A673 (cell line): Measurements from ENCODE around the gene VPS51. TPM values are rescaled to one million over a fixed set of nuclear protein-coding genes. Genes with fewer than 3 reads are reported as not detected.

ENCODE experiments used
- BruUV-seq: library from RNA; stranded (reverse); fragments of 400-500 nt; replicated peaks from 2 replicates; lab custom pipeline; 2021; lab: Mats Ljungman, UMichigan
- CTCF ChIA-PET: fragments of 300-600 bp; sonication (Branson Sonifier 250); formaldehyde crosslinking; loops from one replicate; lab custom pipeline; 2022; ENCODE audit warnings: antibody characterized with exemption; lab: Charles Lee
- POLR2A ChIA-PET: fragments of 300-600 bp; sonication (Branson Sonifier 250); formaldehyde crosslinking; loops from one replicate; lab custom pipeline; 2022; ENCODE audit warnings: antibody characterized with exemption; ENCODE audit not compliant: low non-redundant PET; lab: Charles Lee
- DNase-seq: peaks from one replicate; pipeline ENCODE4 v3.0.0-alpha.2; 2015; ENCODE audit warnings: low spot score
- H3K27ac ChIP-seq: fragments of 200-600 bp; sonication (generic); 2 replicates; pipeline ENCODE4 v1.5.1; 2016; ENCODE audit warnings: mixed run types, low read depth, mild to moderate bottlenecking, mixed read lengths, antibody characterized with exemption, low read length; ENCODE audit not compliant: poor library complexity, severe bottlenecking
- H3K27me3 ChIP-seq: fragments of 200-600 bp; sonication (generic); replicated peaks from 2 replicates; pipeline ENCODE4 v1.6.1; 2017; ENCODE audit warnings: mixed run types, low read depth, mild to moderate bottlenecking, mixed read lengths, antibody characterized with exemption, low read length; ENCODE audit not compliant: insufficient read depth, poor library complexity
- H3K36me3 ChIP-seq: fragments of 200-600 bp; sonication (generic); 2 replicates; pipeline ENCODE4 v1.6.1; 2016; ENCODE audit warnings: mixed run types, mild to moderate bottlenecking, mixed read lengths, antibody characterized with exemption, low read length; ENCODE audit not compliant: insufficient read depth, poor library complexity, severe bottlenecking
- H3K4me1 ChIP-seq: fragments of 200-600 bp; sonication (generic); 2 replicates; pipeline ENCODE4 v1.6.1; 2017; ENCODE audit warnings: mixed run types, mild to moderate bottlenecking, mixed read lengths, antibody characterized with exemption, low read length; ENCODE audit not compliant: insufficient read depth, poor library complexity, severe bottlenecking
- H3K4me3 ChIP-seq: fragments of 200-600 bp; sonication (generic); 2 replicates; pipeline ENCODE4 v1.5.1; 2016; ENCODE audit warnings: low read depth, mixed run types, mild to moderate bottlenecking, mixed read lengths, low read length; ENCODE audit not compliant: poor library complexity, severe bottlenecking
- H3K9me3 ChIP-seq: fragments of 200-600 bp; sonication (generic); 2 replicates; pipeline ENCODE4 v1.6.1; 2016; ENCODE audit warnings: mixed run types, low read depth, mild to moderate bottlenecking, mixed read lengths, antibody characterized with exemption, low read length; ENCODE audit not compliant: poor library complexity, severe bottlenecking
- EZH2 ChIP-seq: fragments of 200-600 bp; sonication (generic); IDR thresholded peaks from 2 replicates; pipeline ENCODE4 v1.6.1; 2017; ENCODE audit warnings: borderline replicate concordance, low read depth, mild to moderate bottlenecking, mixed read lengths, antibody characterized with exemption, low read length; ENCODE audit not compliant: poor library complexity, severe bottlenecking
- intact Hi-C: fragments of 100-400 bp; cut with micrococcal nuclease; formaldehyde crosslinking; loops from one replicate; pipeline ENCODE4 v1.10.0; 2022; ENCODE audit not compliant: unreplicated experiment
- total RNA-seq: library from RNA; stranded (reverse); gene quantifications from 2 replicates; pipeline ENCODE4 v1.2.3, GENCODE V29; 2021
- TF ChIP-seq, protein P1 (sequence below): fragments of 300-800, 200-600 bp; sonication (generic); conservative IDR thresholded peaks from 2 replicates; pipeline ENCODE4 v1.5.1; 2017; ENCODE audit warnings: low read depth, mild to moderate bottlenecking, antibody characterized with exemption, low read length, moderate library complexity, mixed read lengths

VPS51 gene
- total RNA-seq, 1 experiment from 2014 or later = 125 TPM

DNA sequence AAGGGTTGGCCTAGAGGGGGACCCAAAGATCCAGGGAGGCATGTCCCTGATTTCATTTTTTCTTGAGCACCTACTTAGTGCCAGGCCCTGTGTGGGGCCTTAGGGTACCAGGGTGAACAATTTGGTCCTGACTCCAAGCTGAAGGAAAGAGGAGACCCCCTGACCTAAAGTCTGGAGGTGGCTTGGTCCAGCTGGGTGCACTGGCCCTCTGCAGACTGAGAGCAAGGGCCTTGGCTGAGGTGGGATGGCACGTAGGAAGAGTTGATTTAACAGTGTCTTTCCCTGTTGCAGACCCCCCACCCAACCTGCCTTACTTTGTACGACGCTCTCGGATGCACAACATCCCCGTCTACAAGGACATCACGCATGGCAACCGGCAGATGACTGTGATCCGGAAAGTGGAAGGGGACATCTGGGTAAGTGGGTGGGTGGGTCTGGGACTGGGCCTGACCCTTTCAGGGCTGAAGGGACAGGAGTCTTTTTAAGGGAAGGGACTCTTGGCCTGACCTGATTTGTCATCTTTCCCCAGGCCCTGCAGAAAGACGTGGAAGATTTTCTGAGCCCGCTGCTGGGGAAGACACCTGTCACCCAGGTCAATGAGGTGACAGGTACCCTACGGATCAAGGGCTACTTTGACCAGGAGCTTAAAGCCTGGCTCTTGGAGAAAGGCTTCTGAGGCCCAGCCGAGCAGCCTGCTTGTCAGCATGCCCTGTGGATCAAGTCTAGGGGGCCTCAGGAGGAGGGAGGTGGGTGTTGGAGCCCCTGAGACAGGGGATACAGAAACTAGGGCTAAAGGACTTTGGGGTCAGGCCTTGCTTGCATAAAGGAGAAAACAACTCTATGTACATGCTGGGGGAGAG is 29.4 kb downstream of the VPS51 start:
- DNase-seq = no peak
- ChIA-PET CTCF (no interaction called here), POLR2A (no interaction called here)
- Histone ChIP-seq H3K36me3 (peaks cover 64% of the 10 kb centered on the region), H3K4me1 (peaks cover 10% of the 10 kb centered on the region), H3K4me3 (no peak overlapping the region), H3K27ac (no peak overlapping the region), H3K27me3 (no peaks in the 10 kb centered on the region), H3K9me3 (no peaks in the 10 kb centered on the region)
- intact Hi-C loops = no loop called here
- TF ChIP-seq EZH2 = no peak
- TF ChIP-seq, protein P1, sequence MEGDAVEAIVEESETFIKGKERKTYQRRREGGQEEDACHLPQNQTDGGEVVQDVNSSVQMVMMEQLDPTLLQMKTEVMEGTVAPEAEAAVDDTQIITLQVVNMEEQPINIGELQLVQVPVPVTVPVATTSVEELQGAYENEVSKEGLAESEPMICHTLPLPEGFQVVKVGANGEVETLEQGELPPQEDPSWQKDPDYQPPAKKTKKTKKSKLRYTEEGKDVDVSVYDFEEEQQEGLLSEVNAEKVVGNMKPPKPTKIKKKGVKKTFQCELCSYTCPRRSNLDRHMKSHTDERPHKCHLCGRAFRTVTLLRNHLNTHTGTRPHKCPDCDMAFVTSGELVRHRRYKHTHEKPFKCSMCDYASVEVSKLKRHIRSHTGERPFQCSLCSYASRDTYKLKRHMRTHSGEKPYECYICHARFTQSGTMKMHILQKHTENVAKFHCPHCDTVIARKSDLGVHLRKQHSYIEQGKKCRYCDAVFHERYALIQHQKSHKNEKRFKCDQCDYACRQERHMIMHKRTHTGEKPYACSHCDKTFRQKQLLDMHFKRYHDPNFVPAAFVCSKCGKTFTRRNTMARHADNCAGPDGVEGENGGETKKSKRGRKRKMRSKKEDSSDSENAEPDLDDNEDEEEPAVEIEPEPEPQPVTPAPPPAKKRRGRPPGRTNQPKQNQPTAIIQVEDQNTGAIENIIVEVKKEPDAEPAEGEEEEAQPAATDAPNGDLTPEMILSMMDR = no peak
- no TSS peak for BruUV-seq

DNA sequence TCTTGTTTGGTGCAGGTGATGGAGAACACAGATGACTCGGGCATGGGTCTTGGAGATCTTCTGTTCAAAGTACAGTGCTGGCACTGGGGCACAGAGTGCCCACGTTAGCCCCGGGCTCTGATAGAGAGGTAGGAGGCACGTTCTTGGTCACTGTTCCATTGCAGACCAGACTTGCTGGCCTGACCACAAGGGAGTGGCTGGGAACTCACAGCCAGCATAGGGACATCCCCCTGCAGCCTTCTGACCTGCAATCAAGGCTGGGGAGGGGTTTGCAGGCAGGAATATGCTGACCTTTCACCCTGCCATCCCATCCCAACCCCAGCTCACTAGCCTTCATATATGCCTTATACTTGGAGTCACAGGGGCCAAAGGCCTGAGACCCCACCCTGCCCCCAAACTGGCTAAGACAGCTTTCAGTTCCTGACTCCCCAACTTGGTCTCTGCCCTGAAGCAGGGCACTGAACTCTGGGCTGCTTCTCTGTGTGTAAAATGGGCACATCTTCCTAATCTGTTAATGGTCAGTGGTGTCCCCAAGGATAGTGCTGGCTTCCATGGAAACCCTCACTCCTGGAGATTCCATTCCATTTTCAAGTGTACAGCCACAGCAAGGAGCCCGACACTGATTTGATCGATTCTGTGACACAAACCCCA is 30.7 kb downstream of the VPS51 start:
- no peaks in the 10 kb centered on the region for H3K27me3 ChIP-seq
- BruUV-seq = no TSS peak
- H3K9me3 ChIP-seq = no peaks in the 10 kb centered on the region
- no peak overlapping the region for H3K27ac ChIP-seq
- H3K4me1 ChIP-seq = no peaks in the 10 kb centered on the region
- TF ChIP-seq EZH2 = no peak
- TF ChIP-seq, protein P1 = no peak
- ChIA-PET POLR2A (no interaction called here), CTCF (no interaction called here)
- peaks cover 67% of the 10 kb centered on the region for H3K36me3 ChIP-seq
- intact Hi-C loops = no loop called here
- DNase-seq = no peak
- no peak overlapping the region for H3K4me3 ChIP-seq

DNA sequence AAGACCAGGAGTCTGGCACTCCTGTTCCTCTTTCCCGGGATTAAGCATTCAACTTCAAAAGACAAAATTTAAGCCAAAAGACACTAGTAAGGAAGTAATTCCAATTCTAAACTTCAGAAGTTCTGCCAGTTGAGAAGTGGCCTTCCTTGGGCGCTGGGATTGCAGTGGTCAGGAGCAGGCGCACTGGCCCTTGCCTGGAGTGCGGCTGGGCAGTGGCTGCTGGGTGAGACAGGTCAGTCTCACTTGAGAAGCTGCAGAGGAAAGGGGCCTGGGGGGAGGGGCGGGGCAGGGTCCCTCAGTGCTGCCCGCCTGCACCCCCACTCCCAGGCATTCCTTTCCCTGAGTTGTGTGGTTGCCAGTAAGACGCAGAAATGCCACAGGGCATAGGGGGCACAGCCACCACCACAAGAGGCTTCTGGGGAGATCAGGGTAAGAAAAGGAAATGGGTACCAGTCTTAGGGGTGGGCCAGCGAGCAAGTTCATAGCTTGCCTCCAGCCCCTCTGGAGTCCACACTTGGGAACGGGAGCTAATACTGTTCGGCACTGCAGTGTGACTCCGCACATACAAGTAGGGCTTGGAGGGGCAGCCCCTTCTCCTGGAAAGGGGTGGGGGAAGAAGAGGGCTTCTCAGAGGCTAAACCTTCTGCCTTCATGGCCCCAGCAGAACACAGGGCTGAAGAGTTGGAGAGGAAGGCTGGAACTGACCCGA is 31.6 kb downstream of the VPS51 start:
- ChIA-PET POLR2A (no interaction called here), CTCF (no interaction called here)
- no TSS peak for BruUV-seq
- Histone ChIP-seq H3K4me3 (no peak overlapping the region), H3K36me3 (peaks cover 76% of the 10 kb centered on the region), H3K27me3 (no peaks in the 10 kb centered on the region), H3K9me3 (no peaks in the 10 kb centered on the region), H3K27ac (no peak overlapping the region), H3K4me1 (no peaks in the 10 kb centered on the region)
- intact Hi-C loops = no loop called here
- DNase-seq = no peak
- TF ChIP-seq EZH2 = no peak
- TF ChIP-seq, protein P1 = no peak
